ENCODE results near the gene ATRNL1. TPM values are rescaled to one million over a fixed set of nuclear protein-coding genes. Genes with fewer than 3 reads are reported as not detected.
A peak's percentile ranks its signal among the peaks of the same experiment; 100 is the strongest.

ATRNL1 gene
- polyA plus RNA-seq, 1 of the 3 experiments (the other 2 are of a cell fraction), result 0.67 TPM

- H3K27ac ChIP-seq (ENCODE audit: low read depth in 2 of 2, low read length in 1 of 2), result no peak overlapping the region
Observed at GRCh38 chr10:115163129-115163528, 70.0 kb downstream of the ATRNL1 start.

GRCh38 chr10:115164220-115164619 lies 71.1 kb downstream of the ATRNL1 start:
- POLR2A ChIA-PET, result no interaction called here
- Histone ChIP-seq H3K4me1 (ENCODE audit: control insufficient read depth in 1 of 2, insufficient read depth in 2 of 2, low read depth in 1 of 2, low read length in 1 of 2) (no peaks in the 10 kb centered on the region), H3K36me3 (replicated peaks in 1 of 2; ENCODE audit: control insufficient read depth in 1 of 2, insufficient read depth in 2 of 2, low read length in 1 of 2) (no peaks in the 10 kb centered on the region), H3K79me2 (ENCODE audit: insufficient read depth) (no peaks in the 10 kb centered on the region), H3K27ac (ENCODE audit: low read depth in 2 of 2, low read length in 1 of 2) (no peak overlapping the region), H3K4me3 (ENCODE audit: low read depth in 2 of 2, low read length in 1 of 2) (no peak overlapping the region), H3K27me3 (ENCODE audit: insufficient read depth) (no peaks in the 10 kb centered on the region), H3K9ac (no peak overlapping the region), H3K4me2 (no peak overlapping the region), H3F3A (replicated peaks; ENCODE audit: insufficient read depth) (no peaks in the 10 kb centered on the region), H3K9me2 (no peaks in the 10 kb centered on the region), H3K9me3 (no peaks in the 10 kb centered on the region), H2AFZ (ENCODE audit: low read depth) (no peak overlapping the region), H4K20me1 (ENCODE audit: insufficient read depth) (no peaks in the 10 kb centered on the region)
- DNase-seq, result no peak
- TF ChIP-seq GATA2 (CRISPR knock-in tag; IDR thresholded peaks at IDR 0.05), result peak; percentile 47; the same call in 1 of the 2 replicates
- no peak for TF ChIP-seq MEF2A (IDR thresholded peaks at IDR 0.05; ENCODE audit: borderline replicate concordance, low read depth)
- WGBS (ENCODE audit: low lambda C conversion rate), result 78% methylated on average over 2 of the region's 2 CpGs
- CTCF ChIA-PET, result no interaction called here

More at GRCh38 chr10:115163129-115163528, 70.0 kb downstream of the ATRNL1 start:
- ChIA-PET CTCF (interaction anchor here (1.5 kb wide), 1 partner anchor 21 kb away, joined by 6 read pairs; no protein-coding TSS in a partner anchor), POLR2A (no interaction called here)
- Histone ChIP-seq H4K20me1 (ENCODE audit: insufficient read depth) (no peaks in the 10 kb centered on the region), H3K9me3 (no peaks in the 10 kb centered on the region), H3K36me3 (replicated peaks in 1 of 2; ENCODE audit: control insufficient read depth in 1 of 2, insufficient read depth in 2 of 2, low read length in 1 of 2) (no peaks in the 10 kb centered on the region), H3K4me2 (no peak overlapping the region), H3K27me3 (ENCODE audit: insufficient read depth) (no peaks in the 10 kb centered on the region), H3K4me3 (ENCODE audit: low read depth in 2 of 2, low read length in 1 of 2) (no peak overlapping the region), H3K9ac (no peak overlapping the region), H3K9me2 (no peaks in the 10 kb centered on the region), H3K4me1 (ENCODE audit: control insufficient read depth in 1 of 2, insufficient read depth in 2 of 2, low read depth in 1 of 2, low read length in 1 of 2) (no peaks in the 10 kb centered on the region), H2AFZ (ENCODE audit: low read depth) (no peak overlapping the region), H3K79me2 (ENCODE audit: insufficient read depth) (no peaks in the 10 kb centered on the region), H3F3A (replicated peaks; ENCODE audit: insufficient read depth) (no peaks in the 10 kb centered on the region)
- DNase-seq, result no peak
- TF ChIP-seq EP300 (IDR thresholded peaks at IDR 0.05; ENCODE audit: borderline replicate concordance in 1 of 2, low read depth in 1 of 2, low read length in 1 of 2), result no peak
- no peak for TF ChIP-seq RAD21 (IDR thresholded peaks at IDR 0.05; ENCODE audit: low read length)
- TF ChIP-seq FOXJ3 (CRISPR knock-in tag; IDR thresholded peaks at IDR 0.05), result no peak
- no peak for TF ChIP-seq NFIC (IDR thresholded peaks at IDR 0.05; ENCODE audit: borderline replicate concordance)
- no peak for TF ChIP-seq TEAD4 (IDR thresholded peaks at IDR 0.05; ENCODE audit: borderline replicate concordance, insufficient read depth)
- TF ChIP-seq EZH2phosphoT487 (IDR thresholded peaks at IDR 0.05; ENCODE audit: borderline replicate concordance, low read depth), result no peak
- TF ChIP-seq MAX (IDR thresholded peaks at IDR 0.05; ENCODE audit: low read depth), result no peak
- WGBS (ENCODE audit: low lambda C conversion rate), result 73% methylated on average over 5 of the region's 5 CpGs

- H3K36me3 ChIP-seq (replicated peaks in 1 of 2; ENCODE audit: control insufficient read depth in 1 of 2, insufficient read depth in 2 of 2, low read length in 1 of 2), result no peaks in the 10 kb centered on the region
- ChIA-PET CTCF (no interaction called here), POLR2A (no interaction called here)
- H3F3A ChIP-seq (replicated peaks; ENCODE audit: insufficient read depth), result no peaks in the 10 kb centered on the region
- no peak for TF ChIP-seq USF2 (IDR thresholded peaks at IDR 0.05; ENCODE audit: borderline replicate concordance, low read depth, low read length)
- no peak for TF ChIP-seq CTCF (IDR thresholded peaks at IDR 0.05)
- no peak for TF ChIP-seq REST (IDR thresholded peaks at IDR 0.05; ENCODE audit: low read depth, low read length)
- no peak for TF ChIP-seq SIN3A (IDR thresholded peaks at IDR 0.05; ENCODE audit: borderline replicate concordance, low read depth, low read length)
- no peak for TF ChIP-seq EZH2phosphoT487 (IDR thresholded peaks at IDR 0.05; ENCODE audit: borderline replicate concordance, low read depth)
- DNase-seq, result no peak
- H3K9me3 ChIP-seq, result no peaks in the 10 kb centered on the region; the same call in 1 of the 2 replicates
- H3K4me3 ChIP-seq (ENCODE audit: low read depth in 2 of 2, low read length in 1 of 2), result no peak overlapping the region
- no peaks in the 10 kb centered on the region for H3K4me1 ChIP-seq (ENCODE audit: control insufficient read depth in 1 of 2, insufficient read depth in 2 of 2, low read depth in 1 of 2, low read length in 1 of 2)
- no peak overlapping the region for H2AFZ ChIP-seq (ENCODE audit: low read depth)
- no peaks in the 10 kb centered on the region for H3K79me2 ChIP-seq (ENCODE audit: insufficient read depth)
- H3K4me2 ChIP-seq, result no peak overlapping the region
- WGBS (ENCODE audit: low lambda C conversion rate), result 60% methylated on average over 2 of the region's 2 CpGs
- H4K20me1 ChIP-seq (ENCODE audit: insufficient read depth), result no peaks in the 10 kb centered on the region
- H3K9me2 ChIP-seq, result no peaks in the 10 kb centered on the region
- no peak overlapping the region for H3K27ac ChIP-seq (ENCODE audit: low read depth in 2 of 2, low read length in 1 of 2)
- no peaks in the 10 kb centered on the region for H3K27me3 ChIP-seq (ENCODE audit: insufficient read depth)
- H3K9ac ChIP-seq, result no peak overlapping the region
Observed at GRCh38 chr10:115167751-115168150, 74.6 kb downstream of the ATRNL1 start.
